Mesenchymal stem cell (in vitro differentiated cells and primary cell): Measurements from ENCODE around the gene KCNF1.

Experiments
- DNase-seq: peaks from one replicate; pipeline ENCODE4 v3.0.0-alpha.2; 2013
- H2AFZ ChIP-seq: one replicate; pipeline ENCODE4 v1.6.1; 2013; ENCODE audit warnings: low read depth, mild to moderate bottlenecking, control low read depth, inconsistent platforms, low read length, moderate library complexity
- H2AK5ac ChIP-seq: 2 replicates; pipeline ENCODE4 v1.6.1; 2013; ENCODE audit warnings: low read length, moderate library complexity, mild to moderate bottlenecking, inconsistent platforms; ENCODE audit not compliant: severe bottlenecking
- H2BK120ac ChIP-seq: one replicate; pipeline ENCODE4 v1.6.1; 2013; ENCODE audit warnings: low read depth, mild to moderate bottlenecking, inconsistent platforms, low read length, moderate library complexity
- H2BK12ac ChIP-seq, 2 experiments: one replicate each; pipeline ENCODE4 v1.6.1; 2013; ENCODE audit warnings: inconsistent platforms in 2 of 2, low read length in 2 of 2, mild to moderate bottlenecking in 2 of 2, moderate library complexity in 2 of 2, control low read depth in 1 of 2
- H2BK15ac ChIP-seq: one replicate; pipeline ENCODE4 v1.6.1; 2013; ENCODE audit warnings: mild to moderate bottlenecking, low read depth, inconsistent platforms; ENCODE audit not compliant: poor library complexity, severe bottlenecking
- H2BK5ac ChIP-seq: 2 replicates; pipeline ENCODE4 v1.6.1; 2013; ENCODE audit warnings: low read depth, mild to moderate bottlenecking, low read length, control low read depth, inconsistent platforms; ENCODE audit not compliant: poor library complexity, severe bottlenecking
- H3K14ac ChIP-seq, 2 experiments: one replicate each; pipeline ENCODE4 v1.6.1; 2013; ENCODE audit warnings: inconsistent platforms in 2 of 2, low read length in 2 of 2, control low read depth in 1 of 2, mild to moderate bottlenecking in 1 of 2, moderate library complexity in 1 of 2
- H3K18ac ChIP-seq, 2 experiments: one replicate each; pipeline ENCODE4 v1.6.1; 2013; ENCODE audit warnings: inconsistent platforms in 2 of 2, low read length in 2 of 2, control low read depth in 1 of 2, low read depth in 1 of 2, mild to moderate bottlenecking in 1 of 2
- H3K23ac ChIP-seq, 2 experiments: one replicate each; pipeline ENCODE4 v1.6.1; 2013; ENCODE audit warnings: inconsistent platforms in 2 of 2, low read length in 2 of 2, mild to moderate bottlenecking in 2 of 2, moderate library complexity in 2 of 2, control low read depth in 1 of 2
- H3K27ac ChIP-seq: 2 replicates; pipeline ENCODE4 v1.5.1; 2013; ENCODE audit warnings: mild to moderate bottlenecking, moderate library complexity, low read length, control low read depth, inconsistent platforms; ENCODE audit not compliant: poor library complexity, severe bottlenecking
- H3K27me3 ChIP-seq, 2 experiments: 2 replicates each; pipeline versions ENCODE4 v1.6.1 to v1.7.0; 2013; ENCODE audit warnings: low read length in 2 of 2, mild to moderate bottlenecking in 2 of 2, moderate library complexity in 2 of 2, control low read depth in 1 of 2, inconsistent platforms in 1 of 2; ENCODE audit not compliant: control insufficient read depth in 1 of 2, insufficient read depth in 1 of 2
- H3K36me3 ChIP-seq, 2 experiments: 2 replicates each; pipeline versions ENCODE4 v1.6.1 to v1.7.0; 2013; ENCODE audit warnings: low read length in 2 of 2, control low read depth in 1 of 2, inconsistent platforms in 1 of 2, low read depth in 1 of 2, mild to moderate bottlenecking in 1 of 2; ENCODE audit not compliant: insufficient read depth in 2 of 2, control insufficient read depth in 1 of 2
- H3K4ac ChIP-seq, 2 experiments: one replicate each; pipeline ENCODE4 v1.6.1; 2013; ENCODE audit warnings: inconsistent platforms in 2 of 2, low read length in 2 of 2, mild to moderate bottlenecking in 2 of 2, moderate library complexity in 2 of 2, control low read depth in 1 of 2, low read depth in 1 of 2
- H3K4me1 ChIP-seq: 2 replicates; pipeline ENCODE4 v1.6.1; 2013; ENCODE audit warnings: low read depth, low read length, control low read depth; ENCODE audit not compliant: control insufficient read depth, insufficient read depth
- H3K4me2 ChIP-seq: 2 replicates; pipeline ENCODE4 v1.6.1; 2013; ENCODE audit warnings: low read length, mild to moderate bottlenecking, inconsistent platforms; ENCODE audit not compliant: poor library complexity, severe bottlenecking
- H3K4me3 ChIP-seq, 2 experiments: 2 replicates each; pipeline versions ENCODE4 v1.5.1 to v1.7.0; 2013; ENCODE audit warnings: low read length in 2 of 2, mild to moderate bottlenecking in 2 of 2, control low read depth in 1 of 2, low read depth in 1 of 2; ENCODE audit not compliant: insufficient read depth in 1 of 2
- H3K79me1 ChIP-seq: replicated peaks from 2 replicates; pipeline ENCODE4 v1.6.1; 2013; ENCODE audit warnings: mild to moderate bottlenecking, control low read depth, low read length, inconsistent platforms; ENCODE audit not compliant: poor library complexity, severe bottlenecking
- H3K9ac ChIP-seq: 2 replicates; pipeline ENCODE4 v1.7.0; 2013; ENCODE audit warnings: mild to moderate bottlenecking, low read length, moderate library complexity
- H3K9me3 ChIP-seq: 2 replicates; pipeline ENCODE4 v1.7.0; 2013; ENCODE audit warnings: mild to moderate bottlenecking, low read length; ENCODE audit not compliant: control insufficient read depth
- H4K8ac ChIP-seq: one replicate; pipeline ENCODE4 v1.6.1; 2013; ENCODE audit warnings: inconsistent platforms, mild to moderate bottlenecking, low read length, moderate library complexity
- H4K91ac ChIP-seq: one replicate; pipeline ENCODE4 v1.6.1; 2013; ENCODE audit warnings: mild to moderate bottlenecking, low read length, inconsistent platforms
- WGBS: methylation state at CpG from one replicate; pipeline ENCODE4 v1.1.7; 2013; ENCODE audit warnings: mixed read lengths; 5-methylcytosine and 5-hydroxymethylcytosine counted together

The KCNF1 gene

DNA sequence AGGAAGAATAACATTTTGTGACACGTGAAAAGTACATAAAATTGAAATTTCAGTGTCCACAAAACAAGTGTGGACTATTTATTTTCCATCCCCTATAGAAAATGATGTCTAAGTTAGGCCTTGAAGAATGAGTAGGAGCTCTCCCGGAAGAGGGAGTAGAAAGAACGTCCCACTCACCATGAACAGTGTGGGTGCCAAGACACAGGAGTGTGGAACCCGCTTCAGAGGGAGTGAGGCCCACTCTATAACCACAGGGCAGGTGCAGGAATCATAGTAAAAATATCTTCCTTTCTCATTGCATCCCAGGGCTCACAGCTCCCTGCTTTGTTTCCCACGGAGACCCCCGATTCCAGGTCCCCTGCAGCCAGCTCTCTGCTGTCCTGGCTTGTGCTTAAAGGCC lies 5.2 kb downstream of the KCNF1 start:
- Histone ChIP-seq H3K14ac (no peak overlapping the region), H3K9ac (no peak overlapping the region), H3K27me3 (peaks cover 51 to 65% of the 10 kb centered on the region in 2 experiments), H2AK5ac (no peak overlapping the region), H3K4me1 (peaks cover 6% of the 10 kb centered on the region), H4K91ac (no peak overlapping the region), H2AFZ (no peak overlapping the region), H3K18ac (no peak overlapping the region), H2BK12ac (no peak overlapping the region), H4K8ac (no peak overlapping the region), H2BK5ac (no peak overlapping the region), H3K79me1 (no peaks in the 10 kb centered on the region), H3K27ac (no peak overlapping the region), H3K9me3 (no peaks in the 10 kb centered on the region), H3K4ac (no peak overlapping the region), H3K4me3 (no peak overlapping the region), H3K23ac (no peak overlapping the region), H3K4me2 (no peak overlapping the region), H2BK120ac (no peak overlapping the region), H3K36me3 (no peaks in the 10 kb centered on the region), H2BK15ac (no peak overlapping the region)
- WGBS: 89% methylated on average over 6 of the region's 6 CpGs
- no peak for DNase-seq

DNA sequence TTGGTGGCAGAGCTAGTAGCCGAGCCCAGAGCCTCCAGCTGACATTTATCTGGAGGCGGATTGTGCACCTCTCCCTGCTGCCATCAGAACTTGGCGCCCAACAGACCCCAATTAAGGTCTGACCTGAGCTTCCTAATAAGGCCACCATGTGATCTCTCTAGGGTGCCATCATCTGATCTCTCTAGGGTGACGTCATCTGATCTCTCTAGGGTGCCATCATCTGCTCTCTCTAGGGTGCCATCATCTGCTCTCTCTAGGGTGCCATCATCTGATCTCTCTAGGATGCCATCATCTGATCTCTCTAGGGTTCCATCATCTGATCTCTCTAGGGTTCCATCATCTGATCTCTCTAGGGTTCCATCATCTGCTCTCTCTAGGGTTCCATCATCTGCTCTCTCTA lies 6.2 kb downstream of the KCNF1 start:
- H3K27me3 ChIP-seq: peaks cover 51 to 69% of the 10 kb centered on the region in 2 experiments
- no peak overlapping the region for H3K18ac ChIP-seq
- no peaks in the 10 kb centered on the region for H3K79me1 ChIP-seq
- H3K4me1 ChIP-seq: peaks cover 4% of the 10 kb centered on the region
- no peak overlapping the region for H3K4me2 ChIP-seq
- H3K9ac ChIP-seq: no peak overlapping the region
- no peak overlapping the region for H2BK12ac ChIP-seq
- H2BK15ac ChIP-seq: no peak overlapping the region
- H3K27ac ChIP-seq: no peak overlapping the region
- H3K4me3 ChIP-seq: no peak overlapping the region
- H4K91ac ChIP-seq: no peak overlapping the region
- no peak overlapping the region for H3K23ac ChIP-seq
- H2BK120ac ChIP-seq: no peak overlapping the region
- no peak overlapping the region for H3K14ac ChIP-seq
- H2BK5ac ChIP-seq: no peak overlapping the region
- WGBS: 94% methylated on average over 4 of the region's 4 CpGs
- H3K36me3 ChIP-seq: no peaks in the 10 kb centered on the region
- H2AK5ac ChIP-seq: no peak overlapping the region
- no peak overlapping the region for H3K4ac ChIP-seq
- no peak overlapping the region for H4K8ac ChIP-seq
- H2AFZ ChIP-seq: no peak overlapping the region
- no peak for DNase-seq
- H3K9me3 ChIP-seq: no peaks in the 10 kb centered on the region

DNA sequence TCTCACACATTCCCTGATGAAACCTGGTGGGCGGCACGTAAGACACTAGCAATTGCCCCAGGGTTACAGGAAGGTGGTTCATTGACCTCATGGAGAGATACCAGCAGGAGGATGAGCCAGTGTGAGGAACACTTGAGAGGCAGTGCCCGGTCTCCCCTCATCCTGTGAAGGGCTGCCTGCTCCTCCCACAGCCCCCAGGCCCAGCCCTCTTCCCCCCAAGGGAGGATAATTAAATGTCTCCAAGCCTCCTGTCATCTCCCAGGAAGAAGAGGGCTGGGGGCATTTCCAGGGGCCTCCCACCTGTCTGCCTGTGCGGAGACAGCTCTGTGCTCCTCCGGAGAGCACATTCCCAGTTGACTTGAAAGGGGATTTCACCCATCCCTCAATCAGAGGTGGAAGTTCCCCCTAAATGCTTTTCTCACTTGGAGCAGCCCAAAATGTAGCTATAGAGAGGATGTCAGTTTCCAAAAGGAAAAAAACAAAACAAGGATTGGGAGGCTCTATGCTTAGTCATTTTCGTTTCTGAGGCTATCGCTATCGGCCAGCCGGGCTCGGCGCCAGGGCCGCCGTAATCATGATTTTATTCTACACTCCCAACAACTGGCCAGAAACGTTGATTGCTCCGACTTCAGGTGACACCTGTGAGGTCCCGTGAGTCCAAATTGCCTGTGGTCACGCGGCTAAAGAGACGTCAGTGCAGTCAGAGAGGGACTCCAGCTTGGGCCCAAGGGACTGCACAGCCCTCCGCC lies 7.1 kb downstream of the KCNF1 start:
- peaks cover 4% of the 10 kb centered on the region for H3K4me1 ChIP-seq
- H3K36me3 ChIP-seq: no peaks in the 10 kb centered on the region
- peak overlapping the region in 1 of 2 experiments; percentile 34 for H3K4me3 ChIP-seq
- H3K79me1 ChIP-seq: no peaks in the 10 kb centered on the region
- no peak overlapping the region for H2BK5ac ChIP-seq
- H4K91ac ChIP-seq: no peak overlapping the region
- H3K14ac ChIP-seq: no peak overlapping the region
- no peak for DNase-seq
- H3K9ac ChIP-seq: no peak overlapping the region
- H3K4ac ChIP-seq: no peak overlapping the region
- no peak overlapping the region for H4K8ac ChIP-seq
- H2AFZ ChIP-seq: no peak overlapping the region
- no peak overlapping the region for H3K18ac ChIP-seq
- H2BK15ac ChIP-seq: no peak overlapping the region
- H3K4me2 ChIP-seq: no peak overlapping the region
- H2BK12ac ChIP-seq: no peak overlapping the region
- no peak overlapping the region for H3K27ac ChIP-seq
- no peak overlapping the region for H2BK120ac ChIP-seq
- H3K23ac ChIP-seq: no peak overlapping the region
- no peaks in the 10 kb centered on the region for H3K9me3 ChIP-seq
- no peak overlapping the region for H2AK5ac ChIP-seq
- H3K27me3 ChIP-seq: peaks cover 51 to 69% of the 10 kb centered on the region in 2 experiments
- WGBS: 94% methylated on average over 20 of the region's 20 CpGs

DNA sequence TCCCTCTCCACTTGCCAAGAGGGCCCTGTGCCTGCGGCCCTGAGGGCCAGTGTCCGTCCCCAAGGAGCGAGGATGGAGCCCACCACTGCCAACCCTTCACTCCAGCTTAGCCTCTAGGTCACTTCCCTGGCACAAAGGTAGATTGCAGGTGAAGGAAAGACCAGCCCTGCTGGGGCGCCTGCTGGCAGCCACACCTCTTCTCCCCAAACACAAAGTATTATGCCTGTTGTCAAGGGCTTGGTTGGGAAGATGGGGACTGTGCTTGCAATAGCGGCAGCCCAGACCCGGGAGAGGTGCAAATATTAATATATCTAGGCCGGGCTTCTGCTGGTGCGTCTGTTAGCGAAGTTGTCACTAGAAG lies 7.7 kb downstream of the KCNF1 start:
- Histone ChIP-seq H3K27ac (no peak overlapping the region), H3K4me1 (peaks cover 4% of the 10 kb centered on the region), H2AK5ac (no peak overlapping the region), H4K8ac (no peak overlapping the region), H3K9me3 (no peaks in the 10 kb centered on the region), H2BK12ac (no peak overlapping the region), H3K4ac (no peak overlapping the region), H4K91ac (peak overlapping the region; percentile 36), H2BK5ac (no peak overlapping the region), H3K23ac (no peak overlapping the region), H3K79me1 (no peaks in the 10 kb centered on the region), H3K4me2 (no peak overlapping the region), H3K9ac (no peak overlapping the region), H2AFZ (no peak overlapping the region), H2BK15ac (peak overlapping the region; percentile 46), H3K36me3 (no peaks in the 10 kb centered on the region), H2BK120ac (no peak overlapping the region), H3K27me3 (peaks cover 51 to 69% of the 10 kb centered on the region in 2 experiments), H3K18ac (no peak overlapping the region), H3K4me3 (peak overlapping the region in 1 of 2 experiments; percentile 34), H3K14ac (no peak overlapping the region)
- WGBS: 85% methylated on average over 8 of the region's 9 CpGs
- no peak for DNase-seq
